IPS-NIHi7 (cell line): Measurements from ENCODE around the gene ELANE.
A peak's percentile ranks its signal among the peaks of the same experiment; 100 is the strongest.
"Not testable (repeated sequence)": the region's sequence is repeated elsewhere in the genome, so short reads cannot be mapped to it uniquely, and the experiment has no call there.

ENCODE experiments used
- DNase-seq: peaks from one replicate; pipeline ENCODE4 v3.0.0; 2012; ENCODE audit warnings: mixed read lengths; ENCODE audit errors: extremely low spot score

The ELANE gene

GRCh38 chr19:842802-843179, 9.3 kb upstream of the ELANE start:
- DNase-seq: not testable (repeated sequence)

GRCh38 chr19:843180-843835, 8.8 kb upstream of the ELANE start:
- peak; percentile 56 for DNase-seq

GRCh38 chr19:843836-844545, 8.1 kb upstream of the ELANE start:
- DNase-seq: no peak

GRCh38 chr19:844546-844971, 7.5 kb upstream of the ELANE start:
- DNase-seq: no peak

- DNase-seq: no peak
Observed at GRCh38 chr19:845707-846521, 6.2 kb upstream of the ELANE start.

GRCh38 chr19:848386-848921, 3.6 kb upstream of the ELANE start:
- no peak for DNase-seq

- DNase-seq: not testable (repeated sequence)
Observed at GRCh38 chr19:849195-849594, 2.9 kb upstream of the ELANE start.

- DNase-seq: peak; percentile 49
Observed at GRCh38 chr19:850221-850978, 1.7 kb upstream of the ELANE start.

GRCh38 chr19:850979-851335, 1.1 kb upstream of the ELANE start:
- DNase-seq: no peak

GRCh38 chr19:853014-853585, 997 bp downstream of the ELANE start:
- no peak for DNase-seq

GRCh38 chr19:853614-854220, 1.6 kb downstream of the ELANE start:
- not testable (repeated sequence) for DNase-seq

- DNase-seq: no peak
Observed at GRCh38 chr19:854549-854948, 2.4 kb downstream of the ELANE start.

GRCh38 chr19:855142-855541, 3.0 kb downstream of the ELANE start:
- DNase-seq: no peak

- no peak for DNase-seq
Observed at GRCh38 chr19:855566-856120, 3.5 kb downstream of the ELANE start.

- no peak for DNase-seq
Observed at GRCh38 chr19:858284-858683, 6.2 kb downstream of the ELANE start.

- DNase-seq: no peak
Observed at GRCh38 chr19:858868-859843, 7.1 kb downstream of the ELANE start, which contains the start of gene CFD. Gene CFD, plus strand, starts transcription at chr19:859664. Its CDS starts 26 bp downstream, at chr19:859690.

GRCh38 chr19:861141-861755, 9.1 kb downstream of the ELANE start:
- DNase-seq: no peak

GRCh38 chr19:861756-862580, 9.9 kb downstream of the ELANE start:
- DNase-seq: peak; percentile 96
